Measurements from ENCODE around the gene MESP1. TPM values are rescaled to one million over a fixed set of nuclear protein-coding genes. Genes with fewer than 3 reads are reported as not detected.

Gene MESP1
- total and polyA plus RNA-seq, 2 of the 4 experiments (the other 2 are of a cell fraction): under 0.01 to 0.10 TPM

DNA sequence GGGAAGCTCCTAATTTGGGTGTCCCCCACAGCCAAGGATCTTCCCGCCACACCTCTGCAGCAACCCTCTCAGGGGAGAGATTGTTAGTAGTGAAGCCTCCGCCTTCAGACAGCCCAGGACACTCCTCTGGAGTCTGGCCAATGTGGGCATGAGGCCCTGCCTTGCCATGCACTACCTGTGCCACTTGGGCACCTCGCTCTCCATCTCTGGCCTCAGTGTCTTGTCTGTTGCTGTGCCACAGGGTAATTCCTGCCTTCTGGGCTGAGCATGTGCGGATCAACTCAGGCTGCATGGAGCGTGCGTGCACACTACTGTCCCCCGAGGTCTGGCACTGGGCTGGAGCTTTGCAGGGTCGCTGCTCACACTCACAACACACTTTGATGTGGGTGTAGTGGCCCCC lies 7.9 kb upstream of the MESP1 start:
- H3K9me3 ChIP-seq (ENCODE audit: control insufficient read depth, insufficient read depth, low read length): no peaks in the 10 kb centered on the region
- H2AK5ac ChIP-seq (ENCODE audit: low read depth, low read length): no peak overlapping the region
- H3K9ac ChIP-seq (ENCODE audit: low read depth, low read length): no peak overlapping the region
- H3K56ac ChIP-seq (ENCODE audit: extremely low read depth, insufficient read depth, low read length): no peak overlapping the region
- no peak overlapping the region for H3K4ac ChIP-seq (ENCODE audit: low read depth, low read length)
- H4K8ac ChIP-seq (ENCODE audit: low read depth in 2 of 2, low read length in 2 of 2): no peak overlapping the region
- WGBS, 2 experiments (ENCODE audit: extremely low coverage in 2 of 2, insufficient read length in 1 of 2): 83% methylated on average over 3 of the region's 8 CpGs; no CpG with 5 or more reads in 1 of the 2 experiments
- DNase-seq (no peak), ATAC-seq (ENCODE audit: low read depth) (no peak)
- no peak overlapping the region for H2BK20ac ChIP-seq (ENCODE audit: low read depth, low read length)
- BruUV-seq (replicated peaks): no TSS peak
- no peak overlapping the region for H2BK5ac ChIP-seq (ENCODE audit: low read depth, low read length, poor library complexity, severe bottlenecking)
- H3K4me1 ChIP-seq (ENCODE audit: control insufficient read depth, insufficient read depth, low read length): peaks cover 2% of the 10 kb centered on the region; the same call in 1 of the 2 replicates
- TF ChIP-seq CHD1 (IDR thresholded peaks at IDR 0.05; ENCODE audit: low read depth, low read length): no peak
- dilution Hi-C loops (cut with HindIII; ENCODE audit: low sequenced_read_pairs, unreplicated experiment): loop anchor here (25.0 kb wide), 1 partner anchor 103 kb away; no protein-coding TSS in a partner anchor
- H3K23ac ChIP-seq (ENCODE audit: low read depth, low read length): no peak overlapping the region
- no peaks in the 10 kb centered on the region for H4K20me1 ChIP-seq (ENCODE audit: insufficient read depth, low read length)
- no peaks in the 10 kb centered on the region for H3K27me3 ChIP-seq (ENCODE audit: control insufficient read depth, insufficient read depth, low read length)
- no peak overlapping the region for H3K14ac ChIP-seq (replicated peaks; ENCODE audit: low read depth, low read length)
- no peak overlapping the region for H4K91ac ChIP-seq (ENCODE audit: insufficient read depth, low read depth, low read length)
- H2AK9ac ChIP-seq (replicated peaks; ENCODE audit: low read depth, low read length, poor library complexity): no peak overlapping the region
- intact Hi-C loops (cut with micrococcal nuclease): no loop called here
- H3K4me3 ChIP-seq (ENCODE audit: insufficient read depth, low read depth, low read length): no peak overlapping the region
- ChIA-PET POLR2A (ENCODE audit: unreplicated experiment) (no interaction called here), CTCF (interaction anchor here (3.9 to 4.2 kb wide), 2 partner anchors 117 to 130 kb away, joined by 27 to 59 read pairs; no protein-coding TSS in a partner anchor)
- no peak overlapping the region for H4K5ac ChIP-seq (ENCODE audit: low read depth, low read length)
- no peak overlapping the region for H2BK15ac ChIP-seq (ENCODE audit: low read depth, low read length)
- H3K18ac ChIP-seq (ENCODE audit: low read depth, low read length): no peak overlapping the region
- H3K36me3 ChIP-seq (ENCODE audit: control insufficient read depth, insufficient read depth, low read length): no peaks in the 10 kb centered on the region
- no peak overlapping the region for H3K27ac ChIP-seq (ENCODE audit: insufficient read depth, low read length)
- H3K4me2 ChIP-seq (ENCODE audit: low read depth, low read length): no peak overlapping the region
- no peaks in the 10 kb centered on the region for H3K79me1 ChIP-seq (ENCODE audit: low read depth in 1 of 2, low read length in 2 of 2)
- in situ Hi-C loops (cut with MboI; ENCODE audit: low sequenced_read_pairs): loop anchor here (5.0 to 10.0 kb wide), 2 partner anchors 118 to 316 kb away; no protein-coding TSS in a partner anchor
- H3K9me1 ChIP-seq (ENCODE audit: insufficient read depth, low read length): no peaks in the 10 kb centered on the region; the same call in 1 of the 2 replicates
- peak overlapping the region; percentile 52 for H2AFZ ChIP-seq (replicated peaks; ENCODE audit: low read length, poor library complexity)
- H2BK120ac ChIP-seq (ENCODE audit: low read depth, low read length): no peak overlapping the region
